Measurements from ENCODE around the gene PDZD7.
A peak's percentile ranks its signal among the peaks of the same experiment; 100 is the strongest.

Gene PDZD7

DNA sequence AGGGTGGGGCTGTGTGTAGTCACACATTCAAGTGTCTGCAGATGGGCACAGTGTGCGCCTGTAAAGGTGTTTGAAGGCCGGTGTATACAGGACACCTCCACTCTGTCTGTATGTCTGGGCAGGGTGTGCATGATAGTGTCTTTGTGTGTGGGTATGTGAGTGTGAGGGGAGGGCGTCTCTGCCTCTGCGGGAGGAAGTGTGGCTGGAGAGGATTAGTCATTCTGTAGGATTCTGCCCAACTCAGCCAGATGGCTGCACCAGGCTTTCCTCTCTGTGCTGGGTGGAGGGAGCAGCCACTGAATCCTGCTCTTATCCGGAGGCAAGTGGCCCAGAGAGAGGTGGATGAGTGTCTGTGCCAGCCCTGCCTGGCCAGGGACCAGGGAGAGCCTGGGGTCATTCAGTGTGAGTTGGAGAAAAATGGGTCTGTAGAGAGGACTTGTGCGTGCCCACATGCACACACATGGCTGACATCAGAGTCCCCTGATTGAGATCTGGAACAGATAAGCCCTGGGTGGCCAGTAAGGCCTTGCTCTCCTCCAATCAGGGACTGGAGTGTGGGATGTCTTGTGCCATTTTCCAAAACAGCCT is 1.8 kb upstream of the PDZD7 start:
- Histone ChIP-seq H3F3A (ENCODE audit: insufficient read depth, low read length) (no peaks in the 10 kb centered on the region), H3K36me3 (replicated peaks; ENCODE audit: insufficient read depth, low read length) (no peaks in the 10 kb centered on the region), H3K79me2 (ENCODE audit: low read length) (no peaks in the 10 kb centered on the region), H4K20me1 (ENCODE audit: insufficient read depth, low read length) (no peaks in the 10 kb centered on the region), H3K4me3 (ENCODE audit: low read length) (no peak overlapping the region), H3K9me3 (replicated peaks; ENCODE audit: insufficient read depth, low read length) (no peaks in the 10 kb centered on the region), H2AFZ (ENCODE audit: low read length) (no peak overlapping the region), H3K4me2 (ENCODE audit: low read depth, low read length) (no peak overlapping the region), H3K4me1 (ENCODE audit: low read length) (peaks cover 7% of the 10 kb centered on the region; the same call in 1 of the 2 replicates), H3K27me3 (replicated peaks; ENCODE audit: insufficient read depth, low read length) (peaks cover 72% of the 10 kb centered on the region), H3K9ac (ENCODE audit: low read length) (no peak overlapping the region), H3K9me2 (replicated peaks; ENCODE audit: insufficient read depth, low read length) (no peaks in the 10 kb centered on the region), H3K27ac (ENCODE audit: low read length) (no peak overlapping the region)
- TF ChIP-seq EZH2 (optimal IDR thresholded peaks at IDR 0.05; ENCODE audit: low read depth, low read length) (no peak), EZH2phosphoT487 (IDR thresholded peaks at IDR 0.05; ENCODE audit: low read length) (no peak)
- no peak for DNase-seq

DNA sequence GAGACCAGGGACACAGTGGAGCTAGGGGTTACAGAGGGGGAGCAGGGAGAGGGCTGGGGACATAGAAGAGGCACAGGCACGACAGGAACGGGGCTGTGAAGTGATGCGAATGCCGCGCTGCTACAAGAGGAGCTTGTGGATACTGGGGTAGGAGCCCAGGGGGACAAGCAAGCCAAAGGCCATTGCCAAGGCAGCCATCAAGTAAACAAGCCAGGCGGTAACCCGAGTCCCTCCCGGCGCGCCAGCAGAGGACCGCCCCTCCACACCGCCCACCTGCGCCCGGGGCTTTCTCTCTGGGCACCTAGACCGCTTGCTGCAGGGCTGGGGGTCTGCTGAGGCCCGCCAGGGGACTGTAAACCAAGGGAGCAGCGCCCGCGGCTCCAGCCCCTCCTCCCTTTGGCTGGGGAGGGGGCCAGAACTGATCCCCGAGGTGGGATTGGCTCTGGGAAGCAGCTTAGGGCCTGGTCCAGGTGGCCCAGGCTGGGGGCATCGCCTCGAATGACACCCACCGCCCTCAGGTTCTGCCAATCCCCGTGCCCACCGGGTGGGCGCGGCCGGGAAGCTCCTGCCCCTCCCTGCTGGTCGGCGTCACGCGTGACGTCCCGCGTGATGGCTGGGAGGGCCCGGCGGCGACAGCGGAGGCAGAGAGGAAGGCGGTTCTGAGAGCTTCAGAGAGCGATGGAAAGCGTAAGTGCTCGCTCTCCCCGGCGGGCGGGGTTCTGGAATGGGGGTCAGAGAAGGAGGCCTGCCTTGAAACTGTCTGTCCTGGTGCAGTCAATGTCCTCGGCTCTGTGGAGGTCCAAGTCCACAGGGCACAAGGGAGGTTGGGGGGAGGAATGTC is 1.1 kb upstream of the PDZD7 start:
- Histone ChIP-seq H3K36me3 (replicated peaks; ENCODE audit: insufficient read depth, low read length) (no peaks in the 10 kb centered on the region), H3K4me1 (ENCODE audit: low read length) (peaks cover 7% of the 10 kb centered on the region; the same call in 1 of the 2 replicates), H4K20me1 (ENCODE audit: insufficient read depth, low read length) (no peaks in the 10 kb centered on the region), H3K79me2 (ENCODE audit: low read length) (no peaks in the 10 kb centered on the region), H3K9me2 (replicated peaks; ENCODE audit: insufficient read depth, low read length) (no peaks in the 10 kb centered on the region), H3K9ac (ENCODE audit: low read length) (no peak overlapping the region), H3K4me2 (ENCODE audit: low read depth, low read length) (peak overlapping the region; percentile 100), H3F3A (ENCODE audit: insufficient read depth, low read length) (no peaks in the 10 kb centered on the region), H2AFZ (ENCODE audit: low read length) (peak overlapping the region; percentile 99), H3K27me3 (replicated peaks; ENCODE audit: insufficient read depth, low read length) (peaks cover 78% of the 10 kb centered on the region), H3K9me3 (replicated peaks; ENCODE audit: insufficient read depth, low read length) (no peaks in the 10 kb centered on the region), H3K27ac (ENCODE audit: low read length) (no peak overlapping the region), H3K4me3 (ENCODE audit: low read length) (peak overlapping the region; percentile 75)
- TF ChIP-seq EZH2 (optimal IDR thresholded peaks at IDR 0.05; ENCODE audit: low read depth, low read length) (no peak), EZH2phosphoT487 (IDR thresholded peaks at IDR 0.05; ENCODE audit: low read length) (no peak)
- TF ChIP-seq, protein P1, sequence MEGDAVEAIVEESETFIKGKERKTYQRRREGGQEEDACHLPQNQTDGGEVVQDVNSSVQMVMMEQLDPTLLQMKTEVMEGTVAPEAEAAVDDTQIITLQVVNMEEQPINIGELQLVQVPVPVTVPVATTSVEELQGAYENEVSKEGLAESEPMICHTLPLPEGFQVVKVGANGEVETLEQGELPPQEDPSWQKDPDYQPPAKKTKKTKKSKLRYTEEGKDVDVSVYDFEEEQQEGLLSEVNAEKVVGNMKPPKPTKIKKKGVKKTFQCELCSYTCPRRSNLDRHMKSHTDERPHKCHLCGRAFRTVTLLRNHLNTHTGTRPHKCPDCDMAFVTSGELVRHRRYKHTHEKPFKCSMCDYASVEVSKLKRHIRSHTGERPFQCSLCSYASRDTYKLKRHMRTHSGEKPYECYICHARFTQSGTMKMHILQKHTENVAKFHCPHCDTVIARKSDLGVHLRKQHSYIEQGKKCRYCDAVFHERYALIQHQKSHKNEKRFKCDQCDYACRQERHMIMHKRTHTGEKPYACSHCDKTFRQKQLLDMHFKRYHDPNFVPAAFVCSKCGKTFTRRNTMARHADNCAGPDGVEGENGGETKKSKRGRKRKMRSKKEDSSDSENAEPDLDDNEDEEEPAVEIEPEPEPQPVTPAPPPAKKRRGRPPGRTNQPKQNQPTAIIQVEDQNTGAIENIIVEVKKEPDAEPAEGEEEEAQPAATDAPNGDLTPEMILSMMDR (IDR thresholded peaks at IDR 0.05; ENCODE audit: low read length) = no peak
- DNase-seq = no peak

DNA sequence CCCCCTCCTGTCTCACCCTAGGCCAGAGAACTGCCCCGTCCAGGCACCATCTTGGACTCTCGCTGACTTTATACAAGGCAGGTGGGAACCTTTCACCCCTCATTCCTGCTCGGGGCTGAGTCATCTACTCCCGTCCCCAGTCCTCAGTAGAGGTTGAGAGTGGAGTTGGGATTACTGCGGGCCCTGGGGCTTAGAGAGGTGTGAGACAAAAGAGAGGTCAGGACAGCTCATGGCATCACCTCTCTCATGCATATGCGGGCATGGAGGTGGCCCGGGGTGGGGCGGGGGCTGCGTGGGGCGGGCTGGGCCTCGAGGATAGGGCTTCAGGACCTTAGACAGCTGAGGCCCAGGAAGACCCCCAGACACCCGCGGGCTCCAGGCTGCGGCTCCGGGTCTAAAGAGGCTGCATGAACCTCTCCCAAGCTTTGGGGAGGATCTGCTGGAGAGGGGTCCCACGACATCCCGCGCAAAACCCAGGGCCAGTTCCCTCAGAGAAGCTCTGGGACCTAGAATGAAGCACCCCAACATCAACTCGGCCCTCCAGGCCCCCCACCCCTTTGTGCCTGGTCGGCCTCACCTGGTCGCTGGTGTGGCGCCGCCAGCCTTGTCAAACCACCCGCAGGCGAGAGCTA is 317 bp downstream of the PDZD7 start:
- no peaks in the 10 kb centered on the region for H4K20me1 ChIP-seq (ENCODE audit: insufficient read depth, low read length)
- no peaks in the 10 kb centered on the region for H3K36me3 ChIP-seq (replicated peaks; ENCODE audit: insufficient read depth, low read length)
- no peaks in the 10 kb centered on the region for H3K9me2 ChIP-seq (replicated peaks; ENCODE audit: insufficient read depth, low read length)
- peak overlapping the region; percentile 75 for H3K4me3 ChIP-seq (ENCODE audit: low read length)
- no peak overlapping the region for H3K9ac ChIP-seq (ENCODE audit: low read length)
- peak overlapping the region; percentile 99 for H2AFZ ChIP-seq (ENCODE audit: low read length)
- H3K79me2 ChIP-seq (ENCODE audit: low read length) = no peaks in the 10 kb centered on the region
- peaks cover 72% of the 10 kb centered on the region for H3K27me3 ChIP-seq (replicated peaks; ENCODE audit: insufficient read depth, low read length)
- DNase-seq = no peak
- no peak overlapping the region for H3K27ac ChIP-seq (ENCODE audit: low read length)
- no peak for TF ChIP-seq EZH2phosphoT487 (IDR thresholded peaks at IDR 0.05; ENCODE audit: low read length)
- TF ChIP-seq, protein P1 (IDR thresholded peaks at IDR 0.05; ENCODE audit: low read length) = no peak
- no peak for TF ChIP-seq EZH2 (optimal IDR thresholded peaks at IDR 0.05; ENCODE audit: low read depth, low read length)
- H3F3A ChIP-seq (ENCODE audit: insufficient read depth, low read length) = no peaks in the 10 kb centered on the region
- peak overlapping the region; percentile 100 for H3K4me2 ChIP-seq (ENCODE audit: low read depth, low read length)
- H3K9me3 ChIP-seq (replicated peaks; ENCODE audit: insufficient read depth, low read length) = no peaks in the 10 kb centered on the region
- peaks cover 7% of the 10 kb centered on the region; the same call in 1 of the 2 replicates for H3K4me1 ChIP-seq (ENCODE audit: low read length)
